Endodermal cell (in vitro differentiated cells): Measurements from ENCODE around the gene TJAP1. TPM values are rescaled to one million over a fixed set of nuclear protein-coding genes. Genes with fewer than 3 reads are reported as not detected.
"Not testable (repeated sequence)": the region's sequence is repeated elsewhere in the genome, so short reads cannot be mapped to it uniquely, and the experiment has no call there.

ENCODE experiments used
- DNase-seq: peaks from one replicate; pipeline ENCODE4 v3.0.0-alpha.2; 2017
- H3K27ac ChIP-seq: 2 replicates; pipeline ENCODE4 v1.5.1; 2013; ENCODE audit warnings: mild to moderate bottlenecking, low read depth, low read length, moderate library complexity
- H3K27me3 ChIP-seq: 2 replicates; pipeline ENCODE4 v1.6.1; 2013; ENCODE audit warnings: mild to moderate bottlenecking, low read length, moderate library complexity; ENCODE audit not compliant: insufficient read depth, control insufficient read depth, poor library complexity, severe bottlenecking
- H3K36me3 ChIP-seq: 2 replicates; pipeline ENCODE4 v1.7.0; 2013; ENCODE audit warnings: mild to moderate bottlenecking, low read length, moderate library complexity; ENCODE audit not compliant: control insufficient read depth, insufficient read depth
- H3K4me1 ChIP-seq: one replicate; pipeline ENCODE4 v1.7.0; 2013; ENCODE audit warnings: low read length; ENCODE audit not compliant: control insufficient read depth, insufficient read depth
- H3K4me3 ChIP-seq: 2 replicates; pipeline ENCODE4 v1.5.1; 2013; ENCODE audit warnings: mild to moderate bottlenecking, low read length, moderate library complexity
- H3K9ac ChIP-seq: 2 replicates; pipeline ENCODE4 v1.6.1; 2013; ENCODE audit warnings: mild to moderate bottlenecking, low read length, moderate library complexity; ENCODE audit not compliant: poor library complexity, severe bottlenecking; ENCODE audit errors: extremely low read depth
- H3K9me3 ChIP-seq: 2 replicates; pipeline ENCODE4 v1.6.1; 2013; ENCODE audit warnings: mild to moderate bottlenecking, low read length, moderate library complexity; ENCODE audit not compliant: control insufficient read depth
- H3K27ac Mint-ChIP-seq: 2 replicates; pipeline ENCODE4 v1.8.0; 2020; ENCODE audit warnings: mixed read lengths
- H3K27me3 Mint-ChIP-seq: 2 replicates; pipeline ENCODE4 v1.8.0; 2021; ENCODE audit warnings: mild to moderate bottlenecking, mixed read lengths; ENCODE audit not compliant: insufficient read depth
- H3K36me3 Mint-ChIP-seq: 2 replicates; pipeline ENCODE4 v1.8.0; 2020; ENCODE audit warnings: low read depth, mixed read lengths
- H3K4me1 Mint-ChIP-seq: 2 replicates; pipeline ENCODE4 v1.8.0; 2020; ENCODE audit warnings: mixed read lengths
- H3K4me3 Mint-ChIP-seq: 2 replicates; pipeline ENCODE4 v1.8.0; 2020; ENCODE audit warnings: mild to moderate bottlenecking, moderate library complexity, mixed read lengths
- H3K9me3 Mint-ChIP-seq: 2 replicates; pipeline ENCODE4 v1.8.0; 2020; ENCODE audit warnings: mild to moderate bottlenecking, mixed read lengths
- WGBS, 2 experiments: methylation state at CpG; one replicate each; pipeline versions ENCODE4 v1.1.5 to v1.1.7; 2013; ENCODE audit warnings: missing lambda C conversion rate in 2 of 2, mixed read lengths in 1 of 2; ENCODE audit not compliant: insufficient coverage in 1 of 2, insufficient read length in 1 of 2; 5-methylcytosine and 5-hydroxymethylcytosine counted together
- total RNA-seq, 2 donors: library from RNA; stranded (reverse); fragmentation: NEBNext Ultra II Directional in 1 of 2; extraction: Animal tissue kit (Norgen Biotek cat#: 25700) in 1 of 2; gene quantifications; 2 replicates in 1 of 2; 3 replicates in 1 of 2; pipeline ENCODE4 v1.2.1, GENCODE V29; 2021
- TF ChIP-seq, protein P1 (sequence below): fragments of 200-600 bp; sonication (generic); conservative IDR thresholded peaks from 2 replicates; pipeline ENCODE4 v1.5.0; 2021; ENCODE audit warnings: antibody characterized with exemption, mild to moderate bottlenecking

The TJAP1 gene
- total RNA-seq, 2 donors from 2014 or later = 44.3 to 50.2 TPM

DNA sequence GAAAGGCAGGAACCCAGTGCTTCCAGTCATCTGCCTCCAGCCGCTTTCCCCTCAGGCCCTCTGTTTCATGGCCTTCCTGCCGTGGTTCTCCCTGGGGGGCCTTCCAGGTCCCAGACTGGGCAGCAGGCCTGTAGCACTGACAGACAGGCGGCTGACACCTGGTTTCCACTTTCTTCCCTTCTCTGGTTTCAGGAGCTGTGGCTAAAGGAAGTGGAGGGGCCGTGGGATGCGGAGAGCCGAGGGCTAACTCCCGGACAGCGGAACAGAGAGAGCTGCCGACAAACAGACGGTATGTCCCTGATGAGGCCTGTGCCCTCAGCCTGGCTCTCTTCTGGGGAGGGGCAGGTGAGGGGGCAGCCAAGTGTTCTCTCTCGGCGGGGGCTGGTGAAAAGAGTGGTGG, 20.3 kb downstream of the TJAP1 start:
- H3K9me3 Mint-ChIP-seq = no peaks in the 10 kb centered on the region
- H3K36me3 ChIP-seq = peaks cover 43% of the 10 kb centered on the region
- H3K27ac Mint-ChIP-seq = no peak overlapping the region
- H3K4me1 Mint-ChIP-seq = peaks cover 13% of the 10 kb centered on the region
- no peaks in the 10 kb centered on the region for H3K9me3 ChIP-seq
- WGBS, 2 experiments = 94 to 97% methylated on average over 6 to 12 of the region's 12 CpGs
- no peaks in the 10 kb centered on the region for H3K27me3 Mint-ChIP-seq
- DNase-seq = no peak
- no peaks in the 10 kb centered on the region for H3K4me1 ChIP-seq
- no peak overlapping the region for H3K27ac ChIP-seq
- peaks cover 45% of the 10 kb centered on the region for H3K36me3 Mint-ChIP-seq
- H3K4me3 Mint-ChIP-seq = no peak overlapping the region
- TF ChIP-seq, protein P1, sequence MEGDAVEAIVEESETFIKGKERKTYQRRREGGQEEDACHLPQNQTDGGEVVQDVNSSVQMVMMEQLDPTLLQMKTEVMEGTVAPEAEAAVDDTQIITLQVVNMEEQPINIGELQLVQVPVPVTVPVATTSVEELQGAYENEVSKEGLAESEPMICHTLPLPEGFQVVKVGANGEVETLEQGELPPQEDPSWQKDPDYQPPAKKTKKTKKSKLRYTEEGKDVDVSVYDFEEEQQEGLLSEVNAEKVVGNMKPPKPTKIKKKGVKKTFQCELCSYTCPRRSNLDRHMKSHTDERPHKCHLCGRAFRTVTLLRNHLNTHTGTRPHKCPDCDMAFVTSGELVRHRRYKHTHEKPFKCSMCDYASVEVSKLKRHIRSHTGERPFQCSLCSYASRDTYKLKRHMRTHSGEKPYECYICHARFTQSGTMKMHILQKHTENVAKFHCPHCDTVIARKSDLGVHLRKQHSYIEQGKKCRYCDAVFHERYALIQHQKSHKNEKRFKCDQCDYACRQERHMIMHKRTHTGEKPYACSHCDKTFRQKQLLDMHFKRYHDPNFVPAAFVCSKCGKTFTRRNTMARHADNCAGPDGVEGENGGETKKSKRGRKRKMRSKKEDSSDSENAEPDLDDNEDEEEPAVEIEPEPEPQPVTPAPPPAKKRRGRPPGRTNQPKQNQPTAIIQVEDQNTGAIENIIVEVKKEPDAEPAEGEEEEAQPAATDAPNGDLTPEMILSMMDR = no peak
- no peak overlapping the region for H3K9ac ChIP-seq
- H3K4me3 ChIP-seq = no peak overlapping the region
- H3K27me3 ChIP-seq = no peaks in the 10 kb centered on the region

DNA sequence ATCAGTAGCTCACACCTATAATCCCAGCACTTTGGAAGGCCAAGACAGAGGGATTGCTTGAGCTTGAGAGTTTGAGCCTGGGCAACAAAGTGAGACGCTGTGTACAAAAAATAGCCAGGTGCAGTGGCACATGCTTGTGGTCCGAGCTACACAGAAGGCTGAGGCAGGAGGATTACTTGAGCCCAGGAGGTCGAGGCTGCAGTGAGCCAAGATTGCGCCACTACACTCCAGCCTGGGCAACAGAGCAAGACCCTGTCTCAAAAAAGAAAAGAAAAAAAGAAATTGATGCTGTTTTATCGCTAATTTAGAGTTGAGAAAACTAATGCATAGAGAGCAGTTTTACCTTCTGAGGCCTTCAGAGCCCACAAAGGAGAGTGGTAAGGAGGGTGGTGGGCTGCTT, 20.9 kb downstream of the TJAP1 start:
- not testable (repeated sequence) for H3K4me3 ChIP-seq, DNase-seq, H3K9me3 ChIP-seq, H3K27ac Mint-ChIP-seq, H3K4me1 ChIP-seq, H3K9me3 Mint-ChIP-seq, H3K4me3 Mint-ChIP-seq, H3K27me3 ChIP-seq, H3K27me3 Mint-ChIP-seq, H3K27ac ChIP-seq, H3K9ac ChIP-seq
- H3K36me3 Mint-ChIP-seq = peaks cover 49% of the 10 kb centered on the region
- peaks cover 47% of the 10 kb centered on the region for H3K36me3 ChIP-seq
- 93 to 100% methylated on average over 5 of the region's 5 CpGs for WGBS, 2 experiments
- peaks cover 13% of the 10 kb centered on the region for H3K4me1 Mint-ChIP-seq

DNA sequence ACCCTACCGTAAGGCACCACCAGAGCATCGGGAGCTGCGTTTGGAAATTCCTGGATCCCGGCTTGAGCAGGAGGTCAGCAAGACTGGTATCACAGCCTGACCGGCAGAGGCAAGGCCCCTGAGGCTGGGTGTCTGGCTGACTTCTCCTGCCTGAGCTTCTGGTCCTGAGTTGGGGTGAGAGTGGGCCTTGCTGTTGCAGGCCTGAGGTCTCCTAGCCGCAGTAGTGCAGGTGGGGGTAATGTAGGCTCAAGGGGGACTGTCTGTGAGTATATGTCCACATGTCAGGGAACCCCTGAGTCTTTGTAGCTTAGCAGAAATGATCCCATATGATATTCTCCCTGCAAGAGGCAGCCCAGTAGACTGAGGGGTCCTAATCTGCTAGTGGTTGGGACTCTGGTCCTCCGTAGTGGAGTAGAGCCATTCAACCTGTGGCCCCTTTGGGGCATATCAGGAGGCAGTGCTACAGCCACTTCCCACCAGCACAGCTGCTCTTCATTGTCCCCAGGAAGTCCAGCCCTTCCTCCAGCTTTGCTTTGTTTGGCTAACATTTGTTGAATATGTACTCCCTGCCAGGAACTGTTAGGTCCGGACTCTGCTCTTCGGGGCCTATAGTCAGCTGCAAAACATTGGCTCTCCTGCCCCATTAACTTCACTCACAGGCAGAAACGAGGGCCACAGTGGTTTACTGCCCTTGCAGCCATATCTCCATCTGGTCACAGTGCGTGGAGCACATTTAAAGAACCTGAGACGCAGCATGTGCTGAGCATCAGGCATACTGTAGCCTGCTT, 21.9 kb downstream of the TJAP1 start:
- Mint-ChIP-seq H3K9me3 (no peaks in the 10 kb centered on the region), H3K4me3 (no peak overlapping the region), H3K27ac (no peak overlapping the region), H3K4me1 (peaks cover 13% of the 10 kb centered on the region), H3K27me3 (no peaks in the 10 kb centered on the region), H3K36me3 (peaks cover 56% of the 10 kb centered on the region)
- WGBS, 2 experiments = 93 to 99% methylated on average over 11 to 12 of the region's 12 CpGs
- TF ChIP-seq, protein P1 = no peak
- Histone ChIP-seq H3K9ac (no peak overlapping the region), H3K36me3 (peaks cover 53% of the 10 kb centered on the region), H3K9me3 (no peaks in the 10 kb centered on the region), H3K4me3 (no peak overlapping the region), H3K27me3 (no peaks in the 10 kb centered on the region), H3K4me1 (no peaks in the 10 kb centered on the region), H3K27ac (no peak overlapping the region)
- DNase-seq = no peak
